HAP-1 (cell line): ENCODE results near the gene GTF2F2.
"Not testable (repeated sequence)": the region's sequence is repeated elsewhere in the genome, so short reads cannot be mapped to it uniquely, and the experiment has no call there.

Source experiments
- DNase-seq, 2 experiments: peaks; one replicate each; pipeline ENCODE4 v3.0.0-alpha.2; 2016 to 2020; ENCODE audit warnings: low spot score in 2 of 2
- H3K27me3 ChIP-seq: fragments of 250-450 bp; sonication (Bioruptor Pico); 2 replicates; pipeline ENCODE4 v1.5.1; 2020; ENCODE audit warnings: low read depth, mild to moderate bottlenecking, moderate library complexity
- H3K36me3 ChIP-seq: fragments of 250-450 bp; sonication (Bioruptor Pico); replicated peaks from 2 replicates; pipeline ENCODE4 v1.5.1; 2020; ENCODE audit warnings: mild to moderate bottlenecking
- H3K4me1 ChIP-seq: fragments of 250-450 bp; sonication (Bioruptor Pico); 2 replicates; pipeline ENCODE4 v1.5.1; 2020; ENCODE audit warnings: mild to moderate bottlenecking
- H3K4me3 ChIP-seq: fragments of 250-450 bp; sonication (Bioruptor Pico); 2 replicates; pipeline ENCODE4 v1.5.1; 2020; ENCODE audit warnings: mild to moderate bottlenecking, moderate library complexity
- H3K9me3 ChIP-seq: fragments of 250-450 bp; sonication (Bioruptor Pico); 2 replicates; pipeline ENCODE4 v1.5.1; 2020; ENCODE audit warnings: mild to moderate bottlenecking, moderate library complexity
- in situ Hi-C: fragments of 300-500 bp; cut with MboI; formaldehyde crosslinking; loops from 3 replicates; pipeline ENCODE4 v1.14.3; 2020; ENCODE audit warnings: low sequenced_read_pairs, inconsistent platforms, mixed read lengths

The GTF2F2 gene

DNA sequence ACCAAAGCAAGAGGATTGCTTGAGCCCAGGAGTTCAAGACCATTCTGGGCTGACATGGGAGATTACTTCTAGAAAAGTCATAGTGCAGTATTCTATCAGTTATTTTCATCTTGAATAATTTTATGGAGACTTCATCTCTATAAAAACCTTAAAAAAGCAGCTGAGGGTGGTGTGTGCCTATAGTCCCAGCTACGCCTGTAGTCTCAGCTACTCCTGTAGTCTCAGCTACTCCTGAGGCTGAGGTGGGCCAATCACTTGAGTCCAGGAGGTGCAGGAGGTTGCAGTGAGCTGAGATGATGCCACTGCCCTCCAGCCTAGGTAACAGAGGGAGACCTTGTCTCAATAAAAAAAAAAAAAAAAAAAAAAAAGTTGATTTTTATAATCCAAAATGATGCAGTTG is 102.6 kb downstream of the GTF2F2 start:
- DNase-seq = no peak
- H3K4me3 ChIP-seq = no peak overlapping the region
- H3K36me3 ChIP-seq = no peaks in the 10 kb centered on the region
- H3K4me1 ChIP-seq = peaks cover 36% of the 10 kb centered on the region
- H3K9me3 ChIP-seq = no peaks in the 10 kb centered on the region
- in situ Hi-C loops = no loop called here
- H3K27me3 ChIP-seq = no peaks in the 10 kb centered on the region

DNA sequence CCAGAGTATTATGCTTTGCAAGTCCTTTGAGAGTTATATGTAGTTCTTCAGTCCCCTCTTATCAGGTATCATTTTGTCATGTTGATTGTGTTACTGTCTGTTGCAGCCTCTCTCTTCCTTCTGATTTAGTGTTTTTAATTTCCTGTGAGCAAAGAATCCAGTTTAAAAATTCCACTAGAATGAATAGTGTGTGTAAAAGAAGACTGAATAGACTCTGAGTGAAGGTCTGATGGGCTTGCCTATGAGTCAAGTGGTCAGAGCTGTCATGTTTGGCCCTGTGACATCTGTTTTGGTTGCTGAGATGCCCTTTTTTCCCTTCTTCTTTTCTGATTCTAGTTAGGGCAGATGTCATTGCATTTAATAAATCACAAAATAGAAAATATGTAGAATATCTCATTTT is 103.9 kb downstream of the GTF2F2 start:
- H3K27me3 ChIP-seq = no peaks in the 10 kb centered on the region
- in situ Hi-C loops = no loop called here
- no peak overlapping the region for H3K4me3 ChIP-seq
- no peak for DNase-seq
- H3K36me3 ChIP-seq = no peaks in the 10 kb centered on the region
- peaks cover 23% of the 10 kb centered on the region for H3K4me1 ChIP-seq
- H3K9me3 ChIP-seq = no peaks in the 10 kb centered on the region

DNA sequence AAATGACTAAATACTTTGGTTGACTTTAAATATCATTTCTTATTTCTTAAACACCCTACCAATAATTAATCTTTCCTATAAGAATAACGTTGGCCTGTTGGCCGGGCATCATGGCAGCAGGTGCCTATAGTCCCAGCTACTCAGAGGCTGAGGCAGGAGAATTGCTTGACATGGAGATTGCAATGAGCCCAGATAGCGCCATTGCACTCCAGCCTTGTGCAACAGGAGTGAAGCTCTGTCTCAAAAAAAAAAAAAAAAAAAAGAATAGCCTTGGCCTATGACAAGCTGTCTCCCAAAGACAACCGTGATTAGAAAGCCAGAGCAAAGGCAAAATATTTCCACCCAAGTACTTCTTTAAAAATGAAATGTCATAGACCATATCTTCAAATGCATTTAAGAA is 105.1 kb downstream of the GTF2F2 start:
- Histone ChIP-seq H3K9me3 (no peaks in the 10 kb centered on the region), H3K4me1 (peaks cover 13% of the 10 kb centered on the region), H3K36me3 (no peaks in the 10 kb centered on the region), H3K27me3 (no peaks in the 10 kb centered on the region), H3K4me3 (no peak overlapping the region)
- DNase-seq = no peak
- in situ Hi-C loops = no loop called here

DNA sequence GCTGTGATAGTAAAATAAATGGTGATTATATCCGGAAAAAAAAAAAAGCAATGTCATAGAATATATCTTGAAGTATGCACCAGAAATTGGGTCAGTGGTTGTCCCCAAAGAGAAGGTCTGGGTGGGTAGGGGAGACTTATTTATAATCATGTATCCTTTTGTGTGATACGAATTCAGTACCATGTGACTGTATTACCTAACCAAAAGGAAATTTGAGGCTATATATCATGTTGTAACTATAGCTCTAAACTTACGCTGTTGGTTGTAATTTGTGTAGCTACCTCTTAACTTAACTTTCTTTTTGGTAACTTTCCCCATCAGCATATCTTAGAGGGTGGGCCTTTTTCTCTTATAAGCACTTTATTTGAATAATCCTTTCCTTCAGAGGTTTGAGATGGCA is 105.7 kb downstream of the GTF2F2 start:
- DNase-seq = no peak
- in situ Hi-C loops = no loop called here
- no peaks in the 10 kb centered on the region for H3K9me3 ChIP-seq

DNA sequence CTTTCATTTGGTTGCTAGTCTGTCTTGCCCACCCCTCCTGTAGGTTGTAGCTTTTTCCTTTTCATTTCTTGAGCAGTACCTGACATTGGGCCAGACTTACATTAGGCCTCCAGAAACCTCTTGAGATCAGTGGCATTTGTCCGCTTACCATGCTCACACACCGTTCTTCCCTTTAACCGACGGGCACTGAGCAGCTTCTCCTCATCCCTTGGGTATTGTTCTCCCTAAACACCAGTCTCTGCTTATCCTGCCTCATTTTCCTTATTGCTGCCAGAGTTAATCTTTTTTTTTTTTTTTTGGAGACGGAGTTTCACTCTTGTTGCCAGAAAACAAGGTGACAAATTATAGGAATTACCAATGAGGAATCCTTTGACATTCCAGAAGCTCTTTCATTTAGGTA is 107.7 kb downstream of the GTF2F2 start:
- Histone ChIP-seq H3K36me3 (no peaks in the 10 kb centered on the region), H3K9me3 (no peaks in the 10 kb centered on the region), H3K27me3 (no peaks in the 10 kb centered on the region), H3K4me1 (no peaks in the 10 kb centered on the region), H3K4me3 (no peak overlapping the region)
- DNase-seq = no peak
- in situ Hi-C loops = no loop called here

More for the DNA sequence above, 105.7 kb downstream of the GTF2F2 start:
- Histone ChIP-seq H3K4me1 (peaks cover 10% of the 10 kb centered on the region), H3K27me3 (no peaks in the 10 kb centered on the region), H3K36me3 (no peaks in the 10 kb centered on the region), H3K4me3 (no peak overlapping the region)

DNA sequence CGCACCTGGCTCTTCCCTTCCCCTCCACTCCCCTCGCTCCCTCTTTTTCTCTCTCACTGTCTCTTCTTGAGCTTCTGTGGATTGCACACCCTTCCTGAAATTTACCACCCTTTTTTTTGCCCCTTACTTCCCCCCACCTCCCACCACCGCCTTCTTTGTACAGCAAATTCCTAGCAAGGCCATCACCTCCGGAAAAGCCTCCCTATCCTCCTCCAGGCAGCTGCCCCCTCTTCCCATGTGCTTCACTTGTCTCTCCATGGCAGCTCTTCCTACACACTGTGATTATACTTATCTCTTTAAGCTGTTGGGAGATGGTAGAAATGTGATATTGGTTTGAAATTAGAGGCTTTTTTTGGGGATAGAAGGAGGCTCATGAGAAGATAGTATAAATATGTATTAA is 108.9 kb downstream of the GTF2F2 start:
- in situ Hi-C loops = no loop called here
- H3K27me3 ChIP-seq = no peaks in the 10 kb centered on the region
- no peaks in the 10 kb centered on the region for H3K9me3 ChIP-seq
- H3K4me1 ChIP-seq = no peaks in the 10 kb centered on the region
- no peak for DNase-seq
- no peaks in the 10 kb centered on the region for H3K36me3 ChIP-seq
- H3K4me3 ChIP-seq = no peak overlapping the region

DNA sequence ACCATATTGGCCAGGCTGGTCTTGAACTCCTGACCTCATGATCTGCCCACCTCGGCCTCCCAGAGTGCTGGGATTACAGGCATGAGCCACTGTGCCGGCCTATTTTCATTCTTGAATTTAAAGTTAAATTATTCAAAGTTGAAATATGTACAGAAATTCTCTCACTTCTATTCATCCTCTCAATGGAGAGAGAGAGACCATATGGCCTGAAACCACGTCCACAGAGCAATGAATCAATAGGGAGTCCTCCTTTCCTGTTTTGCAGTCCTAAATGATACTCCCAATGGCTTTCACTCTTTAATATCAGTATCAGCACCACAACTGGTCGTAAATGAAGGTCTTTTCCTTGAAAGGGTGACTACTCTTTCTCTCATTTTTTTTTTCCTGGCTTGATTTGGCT is 111.0 kb downstream of the GTF2F2 start:
- no peak overlapping the region for H3K4me3 ChIP-seq
- in situ Hi-C loops = no loop called here
- no peaks in the 10 kb centered on the region for H3K27me3 ChIP-seq
- no peaks in the 10 kb centered on the region for H3K36me3 ChIP-seq
- H3K9me3 ChIP-seq = no peaks in the 10 kb centered on the region
- no peaks in the 10 kb centered on the region for H3K4me1 ChIP-seq
- DNase-seq = no peak

DNA sequence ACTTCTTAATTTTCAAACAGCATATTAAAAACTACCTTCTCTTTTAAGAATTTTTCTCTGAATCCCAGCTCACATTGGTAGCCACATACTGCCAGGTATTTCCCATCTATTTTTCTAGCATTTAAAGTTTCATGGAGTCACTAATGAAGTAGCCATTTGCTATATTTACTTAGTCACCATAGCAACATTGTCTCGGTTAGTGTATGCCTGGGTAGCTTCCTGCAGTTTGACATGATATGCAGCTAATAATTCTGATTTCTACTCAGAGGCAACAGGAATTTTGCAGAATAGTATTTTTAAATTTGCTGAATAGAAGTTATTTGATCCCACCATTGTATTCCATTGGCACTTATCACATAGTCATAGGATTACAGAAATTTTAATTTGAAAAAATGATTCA is 111.4 kb downstream of the GTF2F2 start:
- in situ Hi-C loops = no loop called here
- Histone ChIP-seq H3K27me3 (no peaks in the 10 kb centered on the region), H3K4me1 (no peaks in the 10 kb centered on the region), H3K36me3 (no peaks in the 10 kb centered on the region), H3K9me3 (no peaks in the 10 kb centered on the region), H3K4me3 (no peak overlapping the region)
- DNase-seq = no peak

DNA sequence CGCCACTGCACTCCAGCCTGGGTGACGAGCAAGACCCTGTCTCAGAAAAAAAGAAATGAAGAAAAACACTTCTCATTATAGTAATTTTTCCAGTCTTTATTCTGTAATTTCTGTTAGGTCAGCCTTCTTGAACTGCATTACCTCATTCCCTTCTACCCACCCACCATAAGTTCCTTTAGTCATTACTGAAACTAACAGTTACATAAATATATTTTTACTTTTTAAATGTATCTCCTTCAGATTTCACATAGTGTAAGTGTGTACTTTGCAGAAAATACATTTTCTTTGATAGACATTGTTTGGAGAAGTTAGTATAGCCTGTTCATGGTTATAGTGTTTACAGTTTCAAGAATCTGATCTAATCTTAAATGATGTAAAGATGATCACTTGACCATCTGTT is 112.3 kb downstream of the GTF2F2 start:
- Histone ChIP-seq H3K4me1 (no peaks in the 10 kb centered on the region), H3K36me3 (no peaks in the 10 kb centered on the region), H3K9me3 (no peaks in the 10 kb centered on the region), H3K4me3 (no peak overlapping the region), H3K27me3 (no peaks in the 10 kb centered on the region)
- in situ Hi-C loops = no loop called here
- DNase-seq = no peak

DNA sequence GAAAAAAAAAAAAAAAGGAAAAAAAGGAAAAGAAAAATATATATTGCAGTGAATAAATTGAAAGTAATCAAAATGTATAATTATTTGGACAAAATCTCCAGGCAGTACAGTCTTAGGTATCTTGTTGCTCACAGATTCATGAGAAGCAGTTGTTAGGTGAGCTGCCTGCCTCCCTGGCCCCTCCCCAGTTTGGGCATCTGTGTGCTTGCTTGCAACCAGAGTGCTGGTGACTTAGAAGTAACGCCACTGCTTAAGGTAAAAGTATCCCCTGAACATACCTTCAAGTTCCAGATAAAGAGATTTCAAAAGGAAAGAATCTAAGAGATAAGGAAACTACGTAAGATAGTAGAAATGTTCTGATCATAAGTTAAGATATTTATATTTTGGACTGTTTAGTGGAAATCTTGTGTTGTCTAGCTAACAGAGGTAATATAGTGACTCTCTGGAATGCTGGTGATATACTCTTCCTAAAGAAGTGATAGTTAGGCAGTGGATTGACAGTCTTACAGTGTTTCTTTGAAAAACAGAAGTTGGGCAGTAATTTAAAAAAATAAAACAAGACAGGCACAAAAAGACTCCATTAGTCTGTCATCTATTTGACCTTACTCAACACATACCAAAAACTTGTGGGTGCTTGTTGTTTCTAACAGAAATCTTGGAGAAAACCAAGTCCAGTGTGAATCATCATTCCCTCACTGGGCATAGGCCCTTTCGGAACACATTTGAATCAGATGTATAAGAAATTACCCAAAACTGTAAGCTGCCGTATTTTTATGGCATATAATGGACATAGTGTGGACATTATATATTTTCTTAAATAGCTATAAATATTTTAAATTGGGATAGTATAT is 118.9 kb downstream of the GTF2F2 start:
- DNase-seq = no peak
- no peaks in the 10 kb centered on the region for H3K27me3 ChIP-seq
- no peaks in the 10 kb centered on the region for H3K9me3 ChIP-seq
- H3K36me3 ChIP-seq = no peaks in the 10 kb centered on the region
- H3K4me1 ChIP-seq = no peaks in the 10 kb centered on the region
- no peak overlapping the region for H3K4me3 ChIP-seq
- in situ Hi-C loops = no loop called here

DNA sequence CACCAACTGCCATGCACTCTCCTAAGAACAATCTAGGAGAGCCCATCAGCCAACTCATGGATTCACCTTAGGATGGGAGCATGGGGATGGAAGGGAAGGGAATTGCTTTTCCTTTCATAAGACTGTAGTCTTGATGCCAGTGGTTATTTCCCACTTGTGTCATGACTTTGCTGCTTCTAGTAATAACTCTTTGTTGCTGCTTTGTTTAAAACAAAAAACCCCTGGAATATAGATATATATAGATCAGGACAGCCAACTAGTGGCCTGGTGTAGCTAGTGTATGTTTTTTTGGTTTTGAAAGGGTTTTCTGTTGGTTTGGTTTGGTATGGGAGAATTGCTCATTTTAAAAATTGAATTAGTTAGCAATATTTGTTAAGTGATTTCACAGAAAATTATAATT is 119.8 kb downstream of the GTF2F2 start:
- H3K36me3 ChIP-seq = no peaks in the 10 kb centered on the region
- H3K27me3 ChIP-seq = no peaks in the 10 kb centered on the region
- no peaks in the 10 kb centered on the region for H3K4me1 ChIP-seq
- in situ Hi-C loops = no loop called here
- DNase-seq = no peak
- no peaks in the 10 kb centered on the region for H3K9me3 ChIP-seq
- no peak overlapping the region for H3K4me3 ChIP-seq

DNA sequence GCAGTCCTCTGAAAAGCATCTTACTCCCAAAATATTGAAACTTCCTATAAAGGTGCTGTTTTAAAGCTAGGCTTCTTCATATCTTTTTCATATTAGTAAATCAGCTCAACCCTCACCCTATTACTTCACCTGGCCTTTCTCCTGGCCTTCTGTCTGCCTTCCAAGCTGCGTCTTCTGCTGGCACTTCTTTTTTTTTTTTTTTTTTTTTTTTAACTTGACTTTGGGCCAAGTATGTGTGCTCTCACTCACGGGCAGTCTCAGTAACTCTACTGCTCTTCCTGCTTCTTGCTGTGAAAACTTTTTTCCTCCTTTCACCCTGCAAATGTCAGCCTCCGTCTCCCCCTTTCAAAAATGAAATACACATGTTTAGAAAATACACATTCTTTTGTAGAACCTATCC is 121.8 kb downstream of the GTF2F2 start:
- Histone ChIP-seq H3K4me1 (no peaks in the 10 kb centered on the region), H3K27me3 (no peaks in the 10 kb centered on the region), H3K9me3 (no peaks in the 10 kb centered on the region), H3K4me3 (no peak overlapping the region), H3K36me3 (no peaks in the 10 kb centered on the region)
- no peak for DNase-seq
- in situ Hi-C loops = no loop called here

DNA sequence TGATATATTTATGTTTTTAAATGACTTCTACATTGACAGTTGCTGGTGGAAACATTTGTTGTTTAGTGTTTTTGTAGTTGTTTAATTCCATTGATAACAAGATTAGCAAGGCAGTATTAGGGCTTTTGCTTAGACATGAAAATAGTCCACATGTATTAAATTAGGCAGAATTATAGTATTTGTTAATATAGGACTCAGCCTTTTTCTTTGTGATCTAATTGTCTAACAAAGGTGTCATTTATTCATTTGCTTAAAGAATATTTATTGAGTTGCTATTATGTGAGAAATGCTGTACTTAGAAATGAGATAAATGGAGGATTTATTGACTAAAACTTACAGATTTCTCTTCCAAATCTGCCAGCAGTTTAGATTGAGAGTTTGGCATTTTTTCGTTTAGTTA is 122.2 kb downstream of the GTF2F2 start:
- H3K4me1 ChIP-seq = no peaks in the 10 kb centered on the region
- in situ Hi-C loops = no loop called here
- H3K9me3 ChIP-seq = no peaks in the 10 kb centered on the region
- DNase-seq = no peak
- no peaks in the 10 kb centered on the region for H3K27me3 ChIP-seq
- H3K4me3 ChIP-seq = no peak overlapping the region
- no peaks in the 10 kb centered on the region for H3K36me3 ChIP-seq

DNA sequence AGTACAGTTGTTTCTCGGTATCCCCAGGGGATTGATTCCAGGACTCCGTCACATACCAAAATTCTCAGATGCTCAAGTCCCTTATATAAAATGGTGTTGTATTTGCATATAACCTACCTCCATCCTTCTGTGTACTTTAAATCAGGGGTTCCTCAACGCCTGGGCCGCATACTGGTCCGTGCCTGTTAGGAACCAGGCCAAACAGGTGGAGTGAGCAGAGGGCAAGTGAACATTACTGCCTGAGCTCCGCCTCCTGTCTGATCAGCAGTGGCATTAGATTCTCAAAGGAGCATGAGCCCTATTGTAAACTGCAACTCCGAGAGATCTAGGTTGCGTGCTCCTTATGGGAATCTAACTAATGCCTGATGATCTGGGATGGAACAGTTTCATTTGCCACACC is 122.8 kb downstream of the GTF2F2 start:
- in situ Hi-C loops = no loop called here
- H3K27me3 ChIP-seq = no peaks in the 10 kb centered on the region
- no peak for DNase-seq

DNA sequence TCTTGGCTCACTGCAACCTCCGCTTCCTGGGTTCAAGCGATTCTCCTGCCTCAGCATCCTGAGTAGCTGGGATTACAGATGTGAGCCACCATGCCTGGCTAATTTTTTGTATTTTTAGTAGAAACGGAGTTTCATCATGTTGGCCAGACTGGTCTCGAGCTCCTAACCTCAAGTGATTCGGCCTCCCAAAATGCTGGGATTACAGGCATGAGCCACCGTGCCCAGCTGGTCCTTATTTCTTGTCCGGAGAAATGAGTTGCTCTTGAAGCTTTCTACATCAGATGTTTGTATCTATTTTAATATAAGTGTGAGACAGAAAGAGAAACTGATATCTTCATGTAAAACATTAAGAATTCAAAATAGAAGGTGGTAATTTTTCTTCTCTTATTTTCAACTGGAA is 124.4 kb downstream of the GTF2F2 start:
- H3K36me3 ChIP-seq, H3K4me3 ChIP-seq, H3K4me1 ChIP-seq, H3K9me3 ChIP-seq, H3K27me3 ChIP-seq, DNase-seq, in situ Hi-C loops: not testable (repeated sequence)

More for the DNA sequence above, 122.8 kb downstream of the GTF2F2 start:
- no peaks in the 10 kb centered on the region for H3K9me3 ChIP-seq
- no peaks in the 10 kb centered on the region for H3K36me3 ChIP-seq
- no peak overlapping the region for H3K4me3 ChIP-seq
- H3K4me1 ChIP-seq = no peaks in the 10 kb centered on the region
